GM19239 (cell line): ENCODE data around the gene PCGF3.

ENCODE experiments used
- DNase-seq: peaks from one replicate; pipeline ENCODE4 v3.0.0; 2011; ENCODE audit warnings: low spot score; ENCODE audit not compliant: insufficient read length
- FAIRE-seq: peaks from 2 replicates; lab custom pipeline; 2011; peaks lifted over from hg19 to GRCh38; lab: Jason Lieb, UNC

Gene PCGF3

DNA sequence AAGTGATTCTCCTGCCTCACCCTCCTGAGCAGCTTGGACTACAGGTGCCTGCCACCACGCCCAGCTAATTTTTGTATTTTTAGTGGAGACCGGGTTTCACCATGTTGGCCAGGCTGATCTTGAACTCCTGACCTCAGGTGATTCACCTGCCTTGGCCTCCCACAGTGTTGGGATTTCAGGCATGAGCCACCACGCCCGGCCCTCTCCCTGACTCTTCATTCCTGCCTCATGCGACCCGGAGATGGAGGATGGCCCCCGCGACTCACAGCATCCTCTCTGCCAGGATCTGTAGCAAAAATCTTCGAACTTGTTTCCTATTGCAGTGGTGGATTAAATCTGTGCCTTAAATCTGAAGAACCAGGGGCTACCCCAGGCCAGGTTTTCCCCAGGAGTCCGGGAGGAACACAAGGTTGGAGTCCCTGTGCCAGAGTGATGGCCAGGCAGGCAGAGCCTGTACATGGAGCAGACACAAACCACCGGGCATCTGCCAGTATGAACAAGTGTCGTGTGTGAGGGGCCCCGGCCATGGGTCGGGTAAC lies 108.7 kb downstream of the PCGF3 start:
- FAIRE-seq (no peak), DNase-seq (no peak)

DNA sequence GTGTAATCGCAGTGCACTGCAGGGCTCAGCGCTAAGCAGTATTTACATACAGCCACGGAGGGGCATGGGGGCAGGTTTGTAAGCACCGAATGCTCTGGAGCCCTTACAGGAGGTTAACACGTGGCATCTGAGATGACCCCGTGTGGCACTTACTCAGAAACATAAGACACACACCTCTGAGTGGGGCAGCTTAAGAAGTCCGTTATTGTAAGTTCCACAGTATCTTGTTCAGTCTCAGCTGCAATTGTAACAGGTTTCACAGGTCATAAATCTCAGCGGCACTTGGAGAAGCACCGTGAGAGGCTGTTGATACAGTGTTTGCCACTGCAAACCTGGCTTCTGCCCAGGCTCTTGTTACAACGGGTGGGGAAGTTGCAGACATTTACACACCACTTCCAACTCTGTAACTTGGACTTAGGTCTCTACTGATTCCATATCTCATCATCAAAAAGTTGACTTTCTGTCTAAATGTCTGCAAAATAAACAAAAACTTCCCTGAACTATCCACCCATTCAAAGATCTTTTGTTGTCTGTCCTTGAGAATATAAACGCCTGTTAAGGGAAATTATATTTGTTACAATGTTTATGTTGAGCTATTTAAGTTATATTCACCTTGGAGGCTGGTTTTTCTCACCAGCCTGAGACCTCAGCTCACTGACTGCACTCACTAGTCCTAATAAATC lies 110.0 kb downstream of the PCGF3 start:
- no peak for FAIRE-seq
- no peak for DNase-seq

DNA sequence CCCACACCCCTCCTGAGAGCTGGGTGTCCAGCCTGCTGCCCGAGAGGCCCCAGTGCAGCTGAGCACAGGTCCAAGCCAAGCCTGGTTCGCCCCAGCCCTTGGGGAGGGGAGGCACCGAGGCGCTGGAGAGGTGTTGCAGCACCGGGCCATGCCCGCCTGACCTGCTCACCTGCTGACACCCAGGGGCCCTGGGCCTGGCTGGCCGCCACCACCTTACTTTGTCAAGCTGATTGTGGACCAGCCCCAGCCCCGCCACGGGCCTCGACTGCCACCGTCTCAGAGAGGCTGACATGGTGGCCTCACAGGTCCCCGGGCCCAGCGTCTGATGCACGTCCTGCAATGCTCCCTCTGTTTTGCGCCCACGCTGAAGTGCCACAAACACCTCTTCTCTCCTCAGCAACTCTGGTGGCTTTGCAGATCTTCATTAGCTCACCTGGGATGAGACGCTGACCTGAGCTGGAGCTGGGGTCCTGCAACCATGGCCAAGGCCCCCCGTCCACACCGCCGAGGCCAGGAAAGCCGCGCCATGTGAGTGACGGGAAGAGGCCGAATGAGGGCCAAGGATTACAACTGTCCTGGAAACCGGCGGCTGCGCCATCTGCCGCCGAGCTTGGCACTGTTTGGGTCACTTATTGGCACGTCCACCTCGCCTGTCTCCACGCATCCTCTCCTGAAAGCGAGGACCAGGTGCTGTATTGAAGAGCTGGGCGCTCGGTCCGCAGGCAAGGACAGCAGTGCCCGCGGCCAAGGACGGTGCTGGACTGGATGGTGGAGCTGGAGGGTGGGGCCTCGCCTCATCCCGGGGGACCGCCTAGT lies 112.7 kb downstream of the PCGF3 start:
- FAIRE-seq = no peak
- DNase-seq = no peak

DNA sequence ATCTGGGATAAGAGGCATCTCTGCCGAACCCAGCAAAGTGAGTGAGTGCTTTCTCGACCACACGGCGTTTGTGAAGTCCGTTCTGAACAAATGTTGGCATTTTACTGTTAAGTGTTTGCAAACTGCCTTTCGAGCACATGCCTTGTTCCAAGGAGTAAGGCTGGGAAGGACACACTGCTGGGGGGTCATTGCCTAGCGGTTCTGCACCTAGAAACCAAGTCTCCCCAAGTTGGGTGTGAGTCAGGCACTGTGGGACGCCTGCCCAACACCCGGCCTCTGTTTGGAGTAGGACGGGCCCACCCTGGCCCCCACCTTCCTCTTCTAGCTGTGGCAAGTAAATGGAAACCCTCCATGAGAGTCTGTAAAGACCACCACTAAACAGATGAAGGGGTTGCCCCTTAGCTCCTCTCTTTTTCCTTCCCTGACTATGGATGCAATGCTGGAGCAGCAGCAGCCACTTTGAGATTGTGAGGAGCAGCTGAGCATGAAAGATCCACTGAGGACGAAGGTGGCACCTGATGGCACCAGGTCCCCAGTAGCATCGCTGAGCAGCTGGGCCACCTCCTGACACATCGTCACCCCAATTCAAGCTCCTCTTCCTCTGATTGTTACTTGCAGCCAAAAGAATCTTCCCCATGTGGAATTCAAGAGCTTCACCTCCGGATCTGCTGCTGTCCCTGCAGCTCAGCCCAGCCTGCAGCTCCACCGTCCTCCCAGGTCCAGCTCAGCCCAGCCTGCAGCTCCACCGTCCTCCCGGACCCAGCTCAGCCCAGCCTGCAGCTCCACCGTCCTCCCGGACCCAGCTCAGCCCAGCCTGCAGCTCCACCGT lies 114.0 kb downstream of the PCGF3 start:
- no peak for FAIRE-seq
- no peak for DNase-seq
